ENCODE results near the gene ZMYM2.

DNA sequence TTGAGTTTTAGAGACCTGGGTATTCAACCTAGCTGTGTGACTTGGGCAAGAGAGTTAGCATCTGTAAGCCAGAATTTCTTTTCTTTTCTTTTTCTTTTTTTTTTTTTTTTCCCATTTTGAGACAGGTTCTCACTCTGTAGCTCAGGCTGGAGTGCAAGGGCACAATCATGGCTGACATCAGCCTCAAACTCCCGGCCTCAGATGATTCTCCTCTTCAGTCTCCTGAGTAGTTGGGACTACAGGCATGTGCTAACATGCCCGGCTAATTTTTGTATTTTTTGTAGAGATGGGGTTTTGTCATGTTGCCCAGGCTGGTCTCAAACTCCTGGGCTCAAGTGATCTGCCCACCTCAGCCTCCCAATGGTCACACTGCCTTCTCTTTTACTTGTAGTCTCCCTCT is 33.0 kb downstream of the ZMYM2 start:
- TF ChIP-seq POLR2AphosphoS5 (IDR thresholded peaks at IDR 0.05; ENCODE audit: low read depth, low read length) (no peak), POLR2A (IDR thresholded peaks at IDR 0.05; ENCODE audit: low read depth, low read length) (no peak), SPI1 (IDR thresholded peaks at IDR 0.05; ENCODE audit: low read depth, low read length) (no peak), TAF1 (IDR thresholded peaks at IDR 0.05; ENCODE audit: low read depth, low read length) (no peak)

All from GM12891 (cell line).